ENCODE results near the gene RNPEPL1. TPM values are rescaled to one million over a fixed set of nuclear protein-coding genes. Genes with fewer than 3 reads are reported as not detected.

The RNPEPL1 gene
- total RNA-seq, 1 experiment from 2014 or later = 25.8 TPM

DNA sequence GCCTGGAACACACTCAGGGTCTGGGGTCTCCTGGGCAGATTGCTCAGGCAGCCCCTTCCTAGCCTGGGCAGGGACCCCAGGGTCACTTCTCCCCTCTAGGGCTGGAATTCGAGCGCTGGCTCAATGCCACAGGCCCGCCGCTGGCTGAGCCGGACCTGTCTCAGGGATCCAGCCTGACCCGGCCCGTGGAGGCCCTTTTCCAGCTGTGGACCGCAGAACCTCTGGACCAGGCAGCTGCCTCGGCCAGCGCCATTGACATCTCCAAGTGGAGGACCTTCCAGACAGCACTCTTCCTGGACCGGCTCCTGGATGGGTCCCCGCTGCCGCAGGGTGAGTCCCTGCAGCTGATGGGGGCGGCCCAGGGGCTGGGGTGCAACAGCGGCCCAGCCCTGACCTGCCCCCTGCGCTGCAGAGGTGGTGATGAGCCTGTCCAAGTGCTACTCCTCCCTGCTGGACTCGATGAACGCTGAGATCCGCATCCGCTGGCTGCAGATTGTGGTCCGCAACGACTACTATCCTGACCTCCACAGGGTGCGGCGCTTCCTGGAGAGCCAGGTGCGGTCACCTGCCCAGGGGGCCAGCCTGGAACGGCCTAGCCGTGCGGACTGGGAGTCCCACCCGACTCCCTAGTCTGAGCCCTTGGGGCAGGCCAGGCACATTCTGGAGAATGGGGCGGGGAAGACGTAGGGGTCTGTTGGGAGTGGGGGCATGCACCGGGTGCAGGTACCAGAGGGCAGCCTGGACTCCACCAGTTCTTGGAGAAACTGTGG, 8.3 kb downstream of the RNPEPL1 start:
- BruUV-seq (replicated peaks) = no TSS peak

DNA sequence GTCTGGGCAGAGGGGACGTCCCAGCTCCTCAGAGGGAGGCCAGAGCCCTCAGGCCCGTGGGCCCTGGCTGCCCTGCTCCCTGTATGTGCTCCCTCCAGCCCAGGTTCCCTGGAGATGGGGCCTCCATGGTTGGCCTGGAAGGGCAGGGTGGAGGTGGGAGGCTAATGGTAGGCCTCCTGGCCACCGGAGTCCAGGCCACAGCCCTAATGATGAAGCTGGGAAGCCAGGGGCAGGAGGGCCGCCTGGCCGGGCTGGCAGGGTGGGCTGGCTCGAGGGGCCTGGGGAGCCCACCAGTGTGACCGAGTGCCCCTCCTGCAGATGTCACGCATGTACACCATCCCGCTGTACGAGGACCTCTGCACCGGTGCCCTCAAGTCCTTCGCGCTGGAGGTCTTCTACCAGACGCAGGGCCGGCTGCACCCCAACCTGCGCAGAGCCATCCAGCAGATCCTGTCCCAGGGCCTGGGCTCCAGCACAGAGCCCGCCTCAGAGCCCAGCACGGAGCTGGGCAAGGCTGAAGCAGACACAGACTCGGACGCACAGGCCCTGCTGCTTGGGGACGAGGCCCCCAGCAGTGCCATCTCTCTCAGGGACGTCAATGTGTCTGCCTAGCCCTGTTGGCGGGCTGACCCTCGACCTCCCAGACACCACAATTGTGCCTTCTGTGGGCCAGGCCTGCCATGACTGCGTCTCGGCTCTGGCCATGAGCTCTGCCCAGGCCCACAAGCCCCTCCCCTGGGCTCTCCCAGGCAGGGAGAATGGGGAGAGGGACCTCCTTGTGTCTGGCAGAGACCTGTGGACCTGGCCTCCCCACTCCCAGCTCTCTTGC, 9.2 kb downstream of the RNPEPL1 start:
- Histone ChIP-seq H3K4me1 (ENCODE audit: insufficient read depth, low read length) (peaks cover 38% of the 10 kb centered on the region), H2AFZ (ENCODE audit: low read length) (no peak overlapping the region), H3K9me3 (ENCODE audit: low read length) (no peaks in the 10 kb centered on the region), H3K27ac (ENCODE audit: low read length) (no peak overlapping the region), H3K36me3 (ENCODE audit: low read depth, low read length) (peaks cover 4% of the 10 kb centered on the region; the same call in 1 of the 2 replicates), H3K27me3 (ENCODE audit: low read length) (no peaks in the 10 kb centered on the region), H3K9ac (ENCODE audit: low read length) (no peak overlapping the region), H3K4me2 (ENCODE audit: low read length) (no peak overlapping the region), H3F3A (ENCODE audit: low read length, unreplicated experiment) (peaks cover 7% of the 10 kb centered on the region), H3K79me2 (ENCODE audit: low read length) (peaks cover 36% of the 10 kb centered on the region), H3K9me2 (replicated peaks; ENCODE audit: low read length) (no peaks in the 10 kb centered on the region), H3K4me3 (ENCODE audit: low read length) (no peak overlapping the region), H4K20me1 (ENCODE audit: low read length) (no peaks in the 10 kb centered on the region; the same call in 1 of the 2 replicates)
- DNase-seq (no peak), ATAC-seq (no peak)
- BruUV-seq (replicated peaks) = no TSS peak
- no peak for TF ChIP-seq EZH2phosphoT487 (IDR thresholded peaks at IDR 0.05; ENCODE audit: borderline replicate concordance, low read length)
- no peak for TF ChIP-seq EZH2 (IDR thresholded peaks at IDR 0.05; ENCODE audit: low read length, unreplicated experiment)
- TF ChIP-seq, protein P1, sequence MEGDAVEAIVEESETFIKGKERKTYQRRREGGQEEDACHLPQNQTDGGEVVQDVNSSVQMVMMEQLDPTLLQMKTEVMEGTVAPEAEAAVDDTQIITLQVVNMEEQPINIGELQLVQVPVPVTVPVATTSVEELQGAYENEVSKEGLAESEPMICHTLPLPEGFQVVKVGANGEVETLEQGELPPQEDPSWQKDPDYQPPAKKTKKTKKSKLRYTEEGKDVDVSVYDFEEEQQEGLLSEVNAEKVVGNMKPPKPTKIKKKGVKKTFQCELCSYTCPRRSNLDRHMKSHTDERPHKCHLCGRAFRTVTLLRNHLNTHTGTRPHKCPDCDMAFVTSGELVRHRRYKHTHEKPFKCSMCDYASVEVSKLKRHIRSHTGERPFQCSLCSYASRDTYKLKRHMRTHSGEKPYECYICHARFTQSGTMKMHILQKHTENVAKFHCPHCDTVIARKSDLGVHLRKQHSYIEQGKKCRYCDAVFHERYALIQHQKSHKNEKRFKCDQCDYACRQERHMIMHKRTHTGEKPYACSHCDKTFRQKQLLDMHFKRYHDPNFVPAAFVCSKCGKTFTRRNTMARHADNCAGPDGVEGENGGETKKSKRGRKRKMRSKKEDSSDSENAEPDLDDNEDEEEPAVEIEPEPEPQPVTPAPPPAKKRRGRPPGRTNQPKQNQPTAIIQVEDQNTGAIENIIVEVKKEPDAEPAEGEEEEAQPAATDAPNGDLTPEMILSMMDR (conservative IDR thresholded peaks at IDR 0.05; ENCODE audit: low read depth, low read length) = no peak
- POLR2A ChIA-PET (ENCODE audit: unreplicated experiment) = no interaction called here
- intact Hi-C loops (cut with micrococcal nuclease) = no loop called here
- CTCF ChIA-PET = no interaction called here

More for the DNA sequence above, 8.3 kb downstream of the RNPEPL1 start:
- ChIA-PET POLR2A (ENCODE audit: unreplicated experiment) (no interaction called here), CTCF (no interaction called here)
- intact Hi-C loops (cut with micrococcal nuclease) = no loop called here
- no peak overlapping the region for H3K9ac ChIP-seq (ENCODE audit: low read length)
- no peak overlapping the region for H3K4me2 ChIP-seq (ENCODE audit: low read length)
- no peak overlapping the region for H3K4me3 ChIP-seq (ENCODE audit: low read length)
- no peak for TF ChIP-seq EZH2phosphoT487 (IDR thresholded peaks at IDR 0.05; ENCODE audit: borderline replicate concordance, low read length)
- H3K4me1 ChIP-seq (ENCODE audit: insufficient read depth, low read length) = peaks cover 29% of the 10 kb centered on the region
- no peaks in the 10 kb centered on the region for H3K9me3 ChIP-seq (ENCODE audit: low read length)
- DNase-seq = no peak
- H3K36me3 ChIP-seq (ENCODE audit: low read depth, low read length) = peaks cover 4% of the 10 kb centered on the region; the same call in 1 of the 2 replicates
- peaks cover 27% of the 10 kb centered on the region for H3K79me2 ChIP-seq (ENCODE audit: low read length)
- H3K27me3 ChIP-seq (ENCODE audit: low read length) = no peaks in the 10 kb centered on the region
- no peak overlapping the region for H2AFZ ChIP-seq (ENCODE audit: low read length)
- no peak for ATAC-seq
- H3F3A ChIP-seq (ENCODE audit: low read length, unreplicated experiment) = peaks cover 7% of the 10 kb centered on the region
- H3K9me2 ChIP-seq (replicated peaks; ENCODE audit: low read length) = no peaks in the 10 kb centered on the region
- no peak overlapping the region for H3K27ac ChIP-seq (ENCODE audit: low read length)
- H4K20me1 ChIP-seq (ENCODE audit: low read length) = no peaks in the 10 kb centered on the region

DNA sequence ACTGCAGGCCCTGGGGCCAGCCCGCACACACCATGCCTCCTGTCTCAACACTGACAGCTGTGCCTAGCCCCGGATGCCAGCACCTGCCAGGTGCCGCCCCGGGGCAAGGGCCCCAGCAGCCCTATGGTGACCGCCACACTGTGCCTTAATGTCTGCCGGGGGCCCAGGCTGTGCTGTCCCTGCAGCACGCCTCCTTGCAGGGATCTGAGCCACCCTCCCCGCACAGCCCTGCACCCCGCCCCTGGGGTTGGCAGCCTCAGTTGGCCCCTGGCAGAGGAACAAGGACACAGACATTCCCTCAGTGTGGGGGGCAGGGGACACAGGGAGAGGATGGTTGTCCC, 9.8 kb downstream of the RNPEPL1 start:
- Histone ChIP-seq H2AFZ (ENCODE audit: low read length) (no peak overlapping the region), H3K36me3 (ENCODE audit: low read depth, low read length) (peaks cover 4% of the 10 kb centered on the region; the same call in 1 of the 2 replicates), H3K4me1 (ENCODE audit: insufficient read depth, low read length) (peaks cover 43% of the 10 kb centered on the region), H4K20me1 (ENCODE audit: low read length) (no peaks in the 10 kb centered on the region; the same call in 1 of the 2 replicates), H3F3A (ENCODE audit: low read length, unreplicated experiment) (peaks cover 7% of the 10 kb centered on the region), H3K4me2 (ENCODE audit: low read length) (no peak overlapping the region), H3K9me3 (ENCODE audit: low read length) (no peaks in the 10 kb centered on the region), H3K4me3 (ENCODE audit: low read length) (no peak overlapping the region), H3K27ac (ENCODE audit: low read length) (no peak overlapping the region), H3K79me2 (ENCODE audit: low read length) (peaks cover 42% of the 10 kb centered on the region), H3K27me3 (ENCODE audit: low read length) (no peaks in the 10 kb centered on the region), H3K9ac (ENCODE audit: low read length) (no peak overlapping the region), H3K9me2 (replicated peaks; ENCODE audit: low read length) (no peaks in the 10 kb centered on the region)
- CTCF ChIA-PET = no interaction called here
- no peak for DNase-seq
- BruUV-seq (replicated peaks) = no TSS peak
- intact Hi-C loops (cut with micrococcal nuclease) = no loop called here
- no peak for ATAC-seq
- TF ChIP-seq EZH2 (IDR thresholded peaks at IDR 0.05; ENCODE audit: low read length, unreplicated experiment) = no peak
- TF ChIP-seq, protein P1 (conservative IDR thresholded peaks at IDR 0.05; ENCODE audit: low read depth, low read length) = no peak
- TF ChIP-seq EZH2phosphoT487 (IDR thresholded peaks at IDR 0.05; ENCODE audit: borderline replicate concordance, low read length) = no peak
- POLR2A ChIA-PET (ENCODE audit: unreplicated experiment) = no interaction called here

Measured in PC-3 (cell line).